HepG2 (cell line): Measurements from ENCODE around the gene INO80B. TPM values are rescaled to one million over a fixed set of nuclear protein-coding genes. Genes with fewer than 3 reads are reported as not detected.

Experiments
- HIVEP1 ChIP-seq: sonication (generic); formaldehyde crosslinking; IDR thresholded peaks from 2 replicates; pipeline ENCODE4 v1.4.0; 2020; ENCODE audit warnings: mild to moderate bottlenecking, missing genetic modification reagents
- KDM5B ChIP-seq: sonication (generic); formaldehyde crosslinking; IDR thresholded peaks from 2 replicates; pipeline ENCODE4 v1.4.0; 2020; ENCODE audit warnings: missing genetic modification reagents, mild to moderate bottlenecking, borderline replicate concordance
- POLR2AphosphoS5 ChIP-seq: IDR thresholded peaks from 2 replicates; pipeline ENCODE4 v1.6.1; 2012; ENCODE audit warnings: low read depth, low read length
- POLR2G ChIP-seq: fragments of 200-400 bp; formaldehyde crosslinking; IDR thresholded peaks from 2 replicates; pipeline ENCODE4 v1.6.1; 2018; ENCODE audit warnings: mild to moderate bottlenecking, low read depth, low read length, moderate library complexity
- REL ChIP-seq: sonication (generic); formaldehyde crosslinking; conservative IDR thresholded peaks from 2 replicates; pipeline ENCODE4 v1.8.0; 2022; ENCODE audit warnings: mild to moderate bottlenecking, missing genetic modification reagents, moderate library complexity
- RXRA ChIP-seq: sonication (generic); formaldehyde crosslinking; IDR thresholded peaks from 2 replicates; pipeline ENCODE4 v1.5.1; 2020; ENCODE audit warnings: missing genetic modification reagents
- ZNF230 ChIP-seq: sonication (generic); formaldehyde crosslinking; IDR thresholded peaks from 2 replicates; pipeline ENCODE4 v1.4.0; 2020; ENCODE audit warnings: mild to moderate bottlenecking, missing genetic modification reagents
- ZNF264 ChIP-seq: sonication (generic); formaldehyde crosslinking; IDR thresholded peaks from 2 replicates; pipeline ENCODE4 v1.4.0; 2020; ENCODE audit warnings: missing genetic modification reagents
- ZNF44 ChIP-seq: sonication (generic); formaldehyde crosslinking; IDR thresholded peaks from 2 replicates; pipeline ENCODE4 v1.5.1; 2020; ENCODE audit warnings: mild to moderate bottlenecking, missing genetic modification reagents
- ZNF441 ChIP-seq: sonication (generic); formaldehyde crosslinking; IDR thresholded peaks from 2 replicates; pipeline ENCODE4 v1.7.0; 2021; ENCODE audit warnings: missing genetic modification reagents, borderline replicate concordance
- ZNF550 ChIP-seq: sonication (generic); formaldehyde crosslinking; IDR thresholded peaks from 2 replicates; pipeline ENCODE4 v1.4.0; 2020; ENCODE audit warnings: mild to moderate bottlenecking, missing genetic modification reagents, borderline replicate concordance
- ZNF557 ChIP-seq: sonication (generic); formaldehyde crosslinking; IDR thresholded peaks from 2 replicates; pipeline ENCODE4 v1.4.0; 2020; ENCODE audit warnings: missing genetic modification reagents
- ZNF615 ChIP-seq: sonication (generic); formaldehyde crosslinking; IDR thresholded peaks from 2 replicates; pipeline ENCODE4 v1.5.0; 2020; ENCODE audit warnings: mild to moderate bottlenecking, missing genetic modification reagents, borderline replicate concordance
- ZSCAN20 ChIP-seq: sonication (generic); formaldehyde crosslinking; IDR thresholded peaks from 2 replicates; pipeline ENCODE4 v1.4.0; 2020; ENCODE audit warnings: missing genetic modification reagents, mild to moderate bottlenecking, borderline replicate concordance
- ZSCAN25 ChIP-seq: sonication (generic); formaldehyde crosslinking; IDR thresholded peaks from 2 replicates; pipeline ENCODE4 v1.8.0; 2022; ENCODE audit warnings: mild to moderate bottlenecking, missing genetic modification reagents
- polyA plus RNA-seq, 8 experiments: library from polyadenylated mRNA; depleted of rRNA in 3 of 8; stranded (reverse) in 7 of 8; unstranded in 1 of 8; fragments of >200 nt; fragmentation: Illumina TruSeq in 4 of 8; extraction: Trizol in 4 of 8; gene quantifications; 2 replicates each; pipeline versions ENCODE4 v1.2.1 to v1.2.3, GENCODE V29; 2011 to 2016; ENCODE audit warnings: low read depth in 4 of 8, missing spikeins in 1 of 8, mixed read lengths in 1 of 8; ENCODE audit not compliant: insufficient read depth in 1 of 8
- total RNA-seq, 5 experiments: library from RNA; depleted of rRNA; stranded (reverse); fragments of >200 nt; fragmentation: Illumina TruSeq; extraction: Trizol; gene quantifications; 2 replicates each; pipeline ENCODE4 v1.2.3, GENCODE V29; 2016; ENCODE audit warnings: low read depth in 1 of 5
- TF ChIP-seq, protein P1 (sequence below): sonication (generic); formaldehyde crosslinking; conservative IDR thresholded peaks from 2 replicates; pipeline ENCODE4 v1.4.0; 2020; ENCODE audit warnings: missing genetic modification reagents
- TF ChIP-seq, protein P2 (sequence below): sonication (generic); formaldehyde crosslinking; IDR thresholded peaks from 2 replicates; pipeline ENCODE4 v1.4.0; 2020; ENCODE audit warnings: mild to moderate bottlenecking, missing genetic modification reagents
- TF ChIP-seq, protein P3 (sequence below): sonication (generic); formaldehyde crosslinking; IDR thresholded peaks from 2 replicates; pipeline ENCODE4 v1.8.1; 2023; ENCODE audit warnings: mild to moderate bottlenecking, moderate library complexity, missing genetic modification reagents
- TF ChIP-seq, protein P4 (sequence below): sonication (generic); formaldehyde crosslinking; IDR thresholded peaks from 2 replicates; pipeline ENCODE4 v1.5.0; 2020; ENCODE audit warnings: missing genetic modification reagents, mild to moderate bottlenecking, borderline replicate concordance
- TF ChIP-seq, protein P5 (sequence below): sonication (generic); formaldehyde crosslinking; IDR thresholded peaks from 2 replicates; pipeline ENCODE4; 2020; ENCODE audit warnings: missing genetic modification reagents, mild to moderate bottlenecking, borderline replicate concordance

The INO80B gene
- total and polyA plus RNA-seq, 2 of the 13 experiments (the other 11 are each of a cell fraction or from before 2014, with no cell fraction given): 6.2 to 14.5 TPM

GRCh38 chr2:74503506-74504475 lies 48.9 kb downstream of the INO80B start (continued):
- TF ChIP-seq, protein P1, sequence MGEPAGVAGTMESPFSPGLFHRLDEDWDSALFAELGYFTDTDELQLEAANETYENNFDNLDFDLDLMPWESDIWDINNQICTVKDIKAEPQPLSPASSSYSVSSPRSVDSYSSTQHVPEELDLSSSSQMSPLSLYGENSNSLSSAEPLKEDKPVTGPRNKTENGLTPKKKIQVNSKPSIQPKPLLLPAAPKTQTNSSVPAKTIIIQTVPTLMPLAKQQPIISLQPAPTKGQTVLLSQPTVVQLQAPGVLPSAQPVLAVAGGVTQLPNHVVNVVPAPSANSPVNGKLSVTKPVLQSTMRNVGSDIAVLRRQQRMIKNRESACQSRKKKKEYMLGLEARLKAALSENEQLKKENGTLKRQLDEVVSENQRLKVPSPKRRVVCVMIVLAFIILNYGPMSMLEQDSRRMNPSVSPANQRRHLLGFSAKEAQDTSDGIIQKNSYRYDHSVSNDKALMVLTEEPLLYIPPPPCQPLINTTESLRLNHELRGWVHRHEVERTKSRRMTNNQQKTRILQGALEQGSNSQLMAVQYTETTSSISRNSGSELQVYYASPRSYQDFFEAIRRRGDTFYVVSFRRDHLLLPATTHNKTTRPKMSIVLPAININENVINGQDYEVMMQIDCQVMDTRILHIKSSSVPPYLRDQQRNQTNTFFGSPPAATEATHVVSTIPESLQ (CRISPR knock-in tag): no peak
- 0 out of 2 replicates have a peak, but pooled peaks have one; percentile 13 for TF ChIP-seq REL (CRISPR knock-in tag)
- TF ChIP-seq ZNF441 (CRISPR knock-in tag): 0 out of 2 replicates have a peak, but pooled peaks have one; percentile 27
- TF ChIP-seq, protein P2, sequence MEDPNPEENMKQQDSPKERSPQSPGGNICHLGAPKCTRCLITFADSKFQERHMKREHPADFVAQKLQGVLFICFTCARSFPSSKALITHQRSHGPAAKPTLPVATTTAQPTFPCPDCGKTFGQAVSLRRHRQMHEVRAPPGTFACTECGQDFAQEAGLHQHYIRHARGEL (CRISPR knock-in tag): no peak
- no peak for TF ChIP-seq RXRA
- 0 out of 2 replicates have a peak, but pooled peaks have one; percentile 8 for TF ChIP-seq ZNF615 (CRISPR knock-in tag)
- peak; percentile 35; the same call in 1 of the 2 replicates for TF ChIP-seq POLR2AphosphoS5
- TF ChIP-seq ZNF264 (CRISPR knock-in tag): 0 out of 2 replicates have a peak, but pooled peaks have one; percentile 8
- TF ChIP-seq ZSCAN20 (CRISPR knock-in tag): 0 out of 2 replicates have a peak, but pooled peaks have one; percentile 35
- peak; percentile 52; the same call in 1 of the 2 replicates for TF ChIP-seq ZNF550
- TF ChIP-seq, protein P3, sequence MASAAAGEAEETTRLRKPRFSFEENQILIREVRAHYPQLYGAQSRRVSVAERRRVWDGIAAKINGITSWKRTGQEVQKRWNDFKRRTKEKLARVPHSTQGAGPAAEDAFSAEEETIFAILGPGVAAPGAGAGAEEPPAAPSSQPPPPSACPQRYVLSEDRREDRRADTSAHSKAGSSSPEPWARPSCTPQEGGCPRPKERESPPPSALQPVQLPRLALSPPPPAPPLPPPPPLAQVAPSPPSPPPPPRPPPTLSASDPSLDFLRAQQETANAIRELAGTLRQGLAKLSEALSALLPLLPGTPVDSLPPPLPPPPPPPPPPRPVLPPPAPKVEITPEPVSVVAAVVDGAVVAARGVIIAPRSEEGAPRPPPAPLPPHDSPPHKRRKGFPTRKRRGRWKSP (CRISPR knock-in tag): peak; percentile 37; the same call in 1 of the 2 replicates
- TF ChIP-seq HIVEP1 (CRISPR knock-in tag): no peak; the same call in 1 of the 2 replicates
- no peak for TF ChIP-seq KDM5B
- TF ChIP-seq, protein P4, sequence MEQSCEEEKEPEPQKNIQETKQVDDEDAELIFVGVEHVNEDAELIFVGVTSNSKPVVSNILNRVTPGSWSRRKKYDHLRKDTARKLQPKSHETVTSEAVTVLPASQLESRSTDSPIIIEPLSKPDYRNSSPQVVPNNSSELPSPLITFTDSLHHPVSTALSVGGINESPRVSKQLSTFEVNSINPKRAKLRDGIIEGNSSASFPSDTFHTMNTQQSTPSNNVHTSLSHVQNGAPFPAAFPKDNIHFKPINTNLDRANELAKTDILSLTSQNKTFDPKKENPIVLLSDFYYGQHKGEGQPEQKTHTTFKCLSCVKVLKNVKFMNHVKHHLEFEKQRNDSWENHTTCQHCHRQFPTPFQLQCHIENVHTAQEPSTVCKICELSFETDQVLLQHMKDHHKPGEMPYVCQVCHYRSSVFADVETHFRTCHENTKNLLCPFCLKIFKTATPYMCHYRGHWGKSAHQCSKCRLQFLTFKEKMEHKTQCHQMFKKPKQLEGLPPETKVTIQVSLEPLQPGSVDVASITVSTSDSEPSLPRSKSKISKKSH (CRISPR knock-in tag): peak; percentile 54; the same call in 1 of the 2 replicates
- no peak for TF ChIP-seq ZSCAN25
- TF ChIP-seq ZNF557 (CRISPR knock-in tag): 0 out of 2 replicates have a peak, but pooled peaks have one; percentile 2
- TF ChIP-seq ZNF230 (CRISPR knock-in tag): no peak
- TF ChIP-seq POLR2G: peak; percentile 32; the same call in 1 of the 2 replicates
- TF ChIP-seq ZNF44 (CRISPR knock-in tag): no peak
- TF ChIP-seq, protein P5, sequence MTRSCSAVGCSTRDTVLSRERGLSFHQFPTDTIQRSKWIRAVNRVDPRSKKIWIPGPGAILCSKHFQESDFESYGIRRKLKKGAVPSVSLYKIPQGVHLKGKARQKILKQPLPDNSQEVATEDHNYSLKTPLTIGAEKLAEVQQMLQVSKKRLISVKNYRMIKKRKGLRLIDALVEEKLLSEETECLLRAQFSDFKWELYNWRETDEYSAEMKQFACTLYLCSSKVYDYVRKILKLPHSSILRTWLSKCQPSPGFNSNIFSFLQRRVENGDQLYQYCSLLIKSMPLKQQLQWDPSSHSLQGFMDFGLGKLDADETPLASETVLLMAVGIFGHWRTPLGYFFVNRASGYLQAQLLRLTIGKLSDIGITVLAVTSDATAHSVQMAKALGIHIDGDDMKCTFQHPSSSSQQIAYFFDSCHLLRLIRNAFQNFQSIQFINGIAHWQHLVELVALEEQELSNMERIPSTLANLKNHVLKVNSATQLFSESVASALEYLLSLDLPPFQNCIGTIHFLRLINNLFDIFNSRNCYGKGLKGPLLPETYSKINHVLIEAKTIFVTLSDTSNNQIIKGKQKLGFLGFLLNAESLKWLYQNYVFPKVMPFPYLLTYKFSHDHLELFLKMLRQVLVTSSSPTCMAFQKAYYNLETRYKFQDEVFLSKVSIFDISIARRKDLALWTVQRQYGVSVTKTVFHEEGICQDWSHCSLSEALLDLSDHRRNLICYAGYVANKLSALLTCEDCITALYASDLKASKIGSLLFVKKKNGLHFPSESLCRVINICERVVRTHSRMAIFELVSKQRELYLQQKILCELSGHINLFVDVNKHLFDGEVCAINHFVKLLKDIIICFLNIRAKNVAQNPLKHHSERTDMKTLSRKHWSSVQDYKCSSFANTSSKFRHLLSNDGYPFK (CRISPR knock-in tag): no peak
